22Rv1 (cell line): ENCODE results near the gene ISCU.

Source experiments
- H3K27ac ChIP-seq: fragments of 450-650 bp; 2 replicates; pipeline ENCODE4 v1.5.1; 2017
- CTCF ChIP-seq: fragments of 450-650 bp; IDR thresholded peaks from 2 replicates; pipeline ENCODE4 v1.5.1; 2017; ENCODE audit warnings: mild to moderate bottlenecking
- ZFX ChIP-seq: fragments of 450-650 bp; IDR thresholded peaks from 2 replicates; pipeline ENCODE4 v1.6.1; 2017; ENCODE audit warnings: antibody characterized with exemption, borderline replicate concordance

Gene ISCU

GRCh38 chr12:108598553-108599250 is 36.3 kb downstream of the ISCU start:
- no peak for TF ChIP-seq ZFX
- no peak for TF ChIP-seq CTCF

GRCh38 chr12:108599541-108599940 is 37.1 kb downstream of the ISCU start:
- H3K27ac ChIP-seq = no peak overlapping the region
- TF ChIP-seq CTCF = no peak
- TF ChIP-seq ZFX = no peak

More at GRCh38 chr12:108598553-108599250, 36.3 kb downstream of the ISCU start:
- no peak overlapping the region for H3K27ac ChIP-seq

DNA sequence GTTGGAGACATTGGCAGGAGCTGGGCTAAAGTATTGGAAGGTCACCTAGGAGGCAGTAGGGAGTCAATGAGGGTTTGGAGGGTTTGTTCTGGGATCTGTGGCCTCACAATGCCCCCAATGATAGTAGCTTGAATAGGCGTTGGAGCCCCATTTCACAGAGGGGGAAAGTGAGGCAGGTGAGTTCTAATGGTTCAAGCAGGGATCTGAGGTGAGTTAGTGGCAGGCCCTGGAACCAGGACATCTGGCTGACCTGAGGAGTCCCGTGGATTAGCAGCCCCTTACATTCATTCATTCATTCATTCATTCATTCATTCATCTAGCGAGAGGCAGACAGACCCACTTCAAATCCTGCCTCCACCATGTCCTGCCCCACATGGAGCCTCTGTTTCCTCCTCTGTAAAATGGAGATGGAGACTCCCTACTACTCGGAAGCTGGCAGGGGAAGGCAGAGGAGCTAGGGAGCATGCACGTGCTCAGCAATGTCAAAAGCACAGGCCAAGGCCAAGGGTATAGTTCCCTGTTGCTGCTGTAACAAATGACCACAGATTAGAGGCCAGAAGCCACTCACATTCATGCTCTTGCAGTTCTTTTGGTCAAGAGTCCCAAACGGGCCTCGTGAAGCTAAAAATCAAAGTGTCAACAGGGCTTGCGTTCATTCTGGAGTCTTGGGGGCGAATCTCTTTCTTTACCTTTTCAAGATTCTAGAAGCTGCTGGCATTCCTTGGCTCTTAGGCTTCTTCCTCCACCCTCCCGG is 37.7 kb downstream of the ISCU start:
- no peak for TF ChIP-seq ZFX
- TF ChIP-seq CTCF = no peak
- H3K27ac ChIP-seq = no peak overlapping the region

GRCh38 chr12:108600702-108601007 is 38.3 kb downstream of the ISCU start:
- no peak for TF ChIP-seq CTCF
- no peak for TF ChIP-seq ZFX
- H3K27ac ChIP-seq = no peak overlapping the region

GRCh38 chr12:108602209-108602705 is 39.9 kb downstream of the ISCU start:
- no peak for TF ChIP-seq CTCF
- TF ChIP-seq ZFX = no peak
- H3K27ac ChIP-seq = no peak overlapping the region

GRCh38 chr12:108602976-108603704 is 40.7 kb downstream of the ISCU start:
- no peak overlapping the region for H3K27ac ChIP-seq
- no peak for TF ChIP-seq ZFX
- TF ChIP-seq CTCF = no peak

DNA sequence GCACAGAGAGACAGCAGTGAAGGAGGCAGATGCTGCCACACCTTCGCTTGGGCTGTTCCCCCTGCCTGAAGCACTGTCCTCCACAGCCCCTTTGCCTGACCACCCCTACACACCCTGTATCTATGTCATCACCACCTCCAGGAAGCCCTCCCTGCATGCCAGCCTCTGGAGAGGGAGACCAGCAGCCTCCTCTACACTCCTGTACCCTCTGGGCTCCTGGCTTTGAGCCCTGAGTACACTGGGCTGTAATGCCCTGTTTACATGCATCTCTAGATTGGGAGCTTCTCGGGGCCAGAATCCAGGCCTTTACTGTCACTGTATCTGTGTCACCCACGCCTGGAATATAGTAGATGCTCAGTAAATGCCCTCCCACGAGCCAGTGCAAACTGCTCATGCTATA is 41.3 kb downstream of the ISCU start:
- no peak for TF ChIP-seq ZFX
- no peak for TF ChIP-seq CTCF
- H3K27ac ChIP-seq = no peak overlapping the region
